HG03064 (cell line): ENCODE results near the gene ADAT3.

Experiments
- ATAC-seq: cut with Tn5 transposase; IDR thresholded peaks from one replicate; pipeline ENCODE4 v1.9.1; 2021; ENCODE audit warnings: low read depth; ENCODE audit not compliant: unreplicated experiment

The ADAT3 gene

DNA sequence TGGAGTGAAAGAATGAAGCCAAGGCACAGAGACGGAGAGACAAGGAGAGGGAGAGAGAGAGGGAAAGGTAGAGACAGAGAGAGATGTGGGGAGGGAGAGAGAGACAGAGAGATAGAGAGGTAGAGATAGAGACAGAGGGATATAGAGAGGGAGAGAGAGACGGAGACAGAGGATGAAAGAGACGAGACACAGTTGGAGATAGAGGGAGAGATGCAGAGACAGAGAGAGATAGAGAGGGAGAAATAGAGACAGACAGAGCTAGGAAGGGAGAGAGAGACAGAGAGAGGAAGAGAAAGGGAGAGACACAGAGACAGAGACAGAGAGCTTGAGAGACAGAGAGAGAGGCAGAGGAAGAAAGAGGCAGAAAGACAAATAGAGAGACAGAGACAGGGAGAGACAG, 31.2 kb downstream of the ADAT3 start:
- ATAC-seq: no peak

DNA sequence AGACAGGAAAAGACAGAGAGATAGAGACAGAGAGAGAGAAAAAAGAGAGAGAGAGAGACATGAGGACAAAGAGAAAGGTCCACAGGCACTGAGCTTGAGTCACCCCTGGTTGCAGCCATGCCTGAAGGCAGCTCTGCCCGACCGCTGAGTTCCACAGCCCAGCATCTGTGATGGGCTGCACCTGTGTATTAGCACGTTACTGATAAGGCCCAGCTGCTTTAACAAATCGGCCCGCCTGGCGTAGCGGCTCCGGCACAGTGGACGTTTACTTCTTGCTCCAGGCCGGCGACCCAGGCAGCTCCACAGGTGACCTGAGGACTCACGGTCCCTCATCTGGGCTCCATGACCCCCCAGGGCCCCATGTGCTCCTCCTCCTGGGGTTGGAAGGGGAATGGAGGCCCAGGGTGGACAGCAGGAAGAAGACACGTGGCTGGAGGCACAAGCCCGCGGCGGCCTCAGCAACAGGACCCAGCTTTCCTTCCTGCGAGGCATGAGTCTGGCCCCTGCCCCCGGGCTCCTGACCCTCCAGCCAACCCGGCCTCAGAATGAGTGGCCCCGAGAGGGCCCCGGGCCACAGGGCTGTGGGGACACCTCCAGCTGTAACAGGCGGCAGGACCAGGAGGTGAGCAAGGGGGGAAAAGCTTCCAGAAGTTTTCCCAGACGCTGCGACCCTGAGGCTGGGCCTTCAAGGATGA, 31.9 kb downstream of the ADAT3 start:
- ATAC-seq: no peak

DNA sequence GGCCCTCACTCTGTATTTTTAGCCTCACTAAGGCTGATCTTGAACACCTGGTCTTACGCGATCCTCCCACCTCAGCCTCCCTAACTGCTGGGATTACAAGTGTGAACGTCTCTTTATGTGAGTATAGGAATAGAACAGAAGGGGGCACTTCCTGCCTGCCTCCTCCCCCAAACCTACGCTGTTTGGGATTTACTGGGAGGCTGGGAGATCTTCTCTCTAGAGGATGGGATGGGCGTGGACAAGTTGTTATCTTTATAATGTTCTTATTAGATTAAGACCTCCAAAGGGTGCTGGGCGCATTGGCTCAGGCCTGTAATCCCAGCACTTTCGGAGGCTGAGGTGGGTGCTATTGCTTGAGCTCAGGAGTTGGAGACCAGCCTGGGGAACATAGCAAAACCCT, 32.9 kb downstream of the ADAT3 start:
- no peak for ATAC-seq

DNA sequence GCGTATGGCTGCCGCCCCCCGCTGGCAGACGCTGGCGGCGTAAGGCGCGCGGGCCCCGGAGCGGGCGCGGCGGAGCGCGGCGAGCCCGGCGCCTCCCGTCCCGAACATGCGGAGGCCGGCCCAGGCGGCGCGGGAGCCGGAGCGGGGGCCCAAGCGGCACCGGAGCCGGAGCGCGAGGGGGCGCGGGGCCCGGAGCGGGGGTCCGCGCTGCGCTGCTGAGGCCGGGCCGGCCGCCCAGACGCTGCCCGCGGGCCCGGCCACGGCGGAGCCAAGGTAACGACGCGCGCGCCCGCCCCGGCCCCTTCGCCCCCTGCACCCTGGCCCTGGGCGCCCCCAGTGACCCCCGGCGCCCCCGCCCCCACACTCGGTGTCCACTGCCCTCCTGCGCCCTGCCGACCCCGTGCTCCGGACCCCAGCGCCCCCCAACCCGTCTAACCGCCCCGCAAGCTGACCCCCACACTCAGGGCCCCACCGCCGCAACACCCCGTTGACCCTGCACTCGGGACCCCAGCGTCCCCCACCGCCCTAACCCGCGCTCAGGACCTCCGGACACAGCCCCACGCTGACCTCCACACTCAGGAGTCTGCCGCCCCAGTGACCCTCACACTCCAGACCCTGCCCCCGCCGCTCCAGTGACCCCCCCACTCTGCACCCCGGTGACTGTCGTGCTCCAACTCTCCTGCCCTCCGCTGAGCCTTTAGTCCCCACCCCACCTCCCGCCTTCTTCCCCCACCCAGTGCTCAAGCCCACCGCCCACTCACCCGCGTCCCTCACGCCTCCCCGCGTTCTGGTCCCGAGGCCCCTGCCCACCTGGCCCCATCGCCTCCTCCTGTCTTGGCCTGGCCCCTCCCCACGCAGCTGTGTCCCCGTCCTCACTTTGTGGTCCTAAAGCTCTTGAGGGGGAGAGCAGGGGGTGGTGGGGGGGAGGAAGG, 36.2 kb downstream of the ADAT3 start, which contains the start of gene CSNK1G2:
Gene CSNK1G2, plus strand, starts transcription at position 27 of the 932 bp plus-strand sequence. CDS start 28,601 bp downstream, outside the sequence.
- peak; percentile 44 for ATAC-seq

DNA sequence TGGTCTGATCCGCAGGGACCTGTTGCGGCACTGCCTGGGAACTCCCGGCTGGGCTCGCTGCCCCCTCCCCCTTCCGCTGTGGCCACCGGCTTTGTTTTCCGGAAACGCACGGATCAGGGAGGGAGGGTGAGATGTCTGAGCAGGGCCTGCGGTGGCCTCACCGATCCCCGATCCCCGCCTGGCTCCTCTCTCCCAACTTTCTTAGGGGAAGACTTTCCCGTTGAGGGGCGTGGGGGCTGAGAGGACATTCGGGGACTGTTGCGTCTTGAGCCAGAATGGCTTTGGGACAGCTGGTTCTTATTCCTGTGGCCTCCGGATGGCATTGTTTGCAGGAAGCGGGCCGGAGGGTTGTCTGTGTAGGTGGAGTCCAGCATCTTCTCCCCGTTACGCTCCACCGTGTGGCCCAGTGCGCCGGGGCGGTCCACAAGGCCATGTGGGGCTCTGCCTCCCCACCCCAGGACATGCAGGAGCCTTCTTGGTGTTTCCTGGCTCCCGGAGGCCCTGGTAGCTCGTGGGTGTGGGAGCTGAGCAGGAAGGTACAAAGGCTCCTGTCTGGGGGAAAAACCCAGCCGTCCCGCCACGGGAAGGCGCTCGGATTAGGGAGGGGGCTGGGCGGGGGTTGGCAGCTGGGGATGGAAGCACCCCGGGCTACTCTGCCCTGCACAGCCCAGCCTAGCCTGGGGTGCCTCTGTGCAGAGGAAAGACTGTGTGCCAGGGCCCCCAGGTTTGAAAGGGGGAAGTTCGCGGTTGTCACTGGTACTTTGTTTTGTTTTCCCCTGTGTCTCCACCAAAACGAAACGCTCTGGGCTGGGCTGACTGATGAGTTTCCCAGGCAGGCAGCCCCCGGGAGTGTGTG, 37.1 kb downstream of the ADAT3 start:
- no peak for ATAC-seq

DNA sequence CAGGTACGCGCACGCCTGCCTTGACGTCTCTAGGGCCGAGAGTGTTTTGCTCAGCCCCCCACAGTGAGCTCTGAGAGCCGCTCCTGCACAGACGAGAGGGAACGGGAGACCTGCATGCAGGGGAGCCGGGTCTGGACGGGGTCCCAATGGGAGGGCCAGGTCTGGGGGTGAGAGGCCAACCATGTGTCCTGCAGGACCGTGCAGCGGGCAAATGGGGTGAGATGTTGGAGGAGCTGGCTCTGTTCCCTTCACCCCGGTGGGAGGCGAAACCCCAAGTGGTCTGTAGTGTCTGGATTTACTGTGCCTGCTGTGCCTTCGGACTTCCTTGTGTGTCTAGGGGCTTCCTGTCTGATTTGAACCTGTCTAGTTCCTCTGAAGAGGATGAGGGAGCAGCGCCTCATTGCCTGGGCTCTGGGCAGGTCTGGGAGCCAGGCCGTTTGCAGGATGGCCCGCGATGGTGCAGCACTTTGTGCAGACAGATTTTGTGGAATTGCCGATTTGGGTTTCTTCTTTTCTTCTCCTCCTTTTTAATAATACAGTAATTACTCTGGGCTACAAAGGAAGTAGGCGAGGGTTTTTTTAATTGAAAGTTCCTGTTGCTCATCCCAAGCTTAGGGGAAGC, 37.8 kb downstream of the ADAT3 start:
- no peak for ATAC-seq

DNA sequence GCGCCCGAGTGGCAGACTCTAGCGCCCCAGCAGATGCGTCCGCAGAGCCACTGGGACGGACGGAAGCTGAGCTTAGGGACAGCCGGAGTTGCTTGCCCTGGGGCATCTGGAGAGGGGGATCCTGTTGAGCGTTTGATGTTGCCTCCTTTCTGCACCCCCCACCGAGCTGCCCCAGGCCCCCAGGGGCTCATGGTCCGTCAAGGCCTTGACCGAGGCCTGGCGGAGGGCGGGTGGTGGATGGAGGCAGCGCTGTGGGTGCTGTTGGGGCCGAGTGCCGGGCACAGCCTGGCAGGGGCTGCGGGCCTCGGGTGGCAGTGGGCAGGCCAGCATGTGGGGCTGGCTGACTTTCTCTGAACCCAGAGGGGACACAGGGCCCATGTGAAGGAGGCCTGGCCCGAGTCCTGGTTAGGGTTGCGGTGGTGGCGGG, 38.5 kb downstream of the ADAT3 start:
- ATAC-seq: no peak

DNA sequence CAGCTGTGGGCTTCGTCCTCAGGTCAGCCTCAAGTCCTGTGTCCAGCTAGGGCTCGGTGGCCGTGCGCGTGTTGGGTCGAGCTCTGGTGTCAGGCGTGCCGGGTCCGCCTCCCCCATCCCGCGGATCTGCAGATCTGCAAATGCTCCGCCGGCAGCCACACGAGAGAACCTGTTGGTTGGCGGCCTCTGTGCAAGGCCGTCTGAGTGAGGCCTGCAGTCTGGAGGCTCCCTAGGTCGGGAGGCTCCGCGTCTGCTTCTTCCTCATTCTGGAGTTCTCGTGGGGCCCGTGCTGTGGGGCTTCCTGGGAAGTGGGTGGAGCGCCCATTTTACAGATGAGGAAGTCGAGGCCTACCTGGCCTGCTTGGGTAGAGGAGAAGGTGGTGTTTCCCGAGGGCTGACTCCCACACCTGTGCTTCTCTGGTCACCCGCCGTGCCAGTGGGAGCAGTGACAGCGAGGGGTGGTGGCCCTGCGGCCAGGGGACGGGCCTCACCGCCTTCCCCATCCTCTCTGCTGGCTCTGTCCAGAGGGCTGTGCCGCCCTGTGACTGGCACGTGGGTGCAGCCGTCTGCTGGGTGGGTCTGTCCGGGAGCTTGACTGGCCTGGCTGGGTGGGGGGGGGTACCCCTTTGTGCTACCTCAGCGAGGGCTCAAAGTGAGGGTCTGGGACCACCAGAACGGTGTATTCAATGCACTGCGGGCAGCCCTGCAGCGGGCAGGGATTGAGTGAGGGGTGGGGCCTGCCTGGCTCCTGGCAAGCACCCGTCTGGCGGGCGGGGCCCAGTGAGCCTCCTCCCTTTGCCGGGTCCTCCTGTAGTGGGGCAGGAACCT, 39.1 kb downstream of the ADAT3 start:
- no peak for ATAC-seq

DNA sequence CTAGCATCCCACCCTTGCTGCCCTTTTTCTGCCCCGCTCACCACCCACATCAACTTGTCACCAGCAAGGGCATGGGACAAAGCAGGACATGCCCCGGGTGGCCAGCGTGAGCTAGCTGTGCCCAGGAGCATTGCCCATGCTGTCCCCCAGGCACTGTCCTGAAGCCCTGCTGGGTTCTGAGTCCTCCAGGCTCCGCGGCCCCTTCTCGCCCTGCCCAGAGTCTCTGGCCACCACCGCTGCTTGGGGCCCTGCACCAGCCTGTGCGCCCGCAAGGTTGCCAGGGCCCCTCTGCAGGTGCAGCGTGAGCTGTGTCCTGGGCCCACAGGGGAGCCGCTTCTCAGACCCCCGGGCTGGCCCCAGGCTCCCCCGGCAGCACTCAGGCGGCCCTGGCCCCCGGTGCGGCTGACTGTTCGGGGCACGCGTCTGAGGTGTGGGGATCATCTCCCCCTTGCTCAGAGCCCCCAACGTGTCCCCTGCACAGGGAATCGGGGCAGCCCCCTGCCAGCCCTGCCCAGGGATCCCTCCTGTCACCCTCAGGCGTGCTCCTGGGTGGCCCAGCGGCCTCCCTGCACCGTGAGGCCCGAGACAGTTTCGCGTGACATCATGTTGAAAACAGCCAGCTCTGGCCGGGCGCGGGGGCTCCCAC, 39.8 kb downstream of the ADAT3 start:
- ATAC-seq: no peak

DNA sequence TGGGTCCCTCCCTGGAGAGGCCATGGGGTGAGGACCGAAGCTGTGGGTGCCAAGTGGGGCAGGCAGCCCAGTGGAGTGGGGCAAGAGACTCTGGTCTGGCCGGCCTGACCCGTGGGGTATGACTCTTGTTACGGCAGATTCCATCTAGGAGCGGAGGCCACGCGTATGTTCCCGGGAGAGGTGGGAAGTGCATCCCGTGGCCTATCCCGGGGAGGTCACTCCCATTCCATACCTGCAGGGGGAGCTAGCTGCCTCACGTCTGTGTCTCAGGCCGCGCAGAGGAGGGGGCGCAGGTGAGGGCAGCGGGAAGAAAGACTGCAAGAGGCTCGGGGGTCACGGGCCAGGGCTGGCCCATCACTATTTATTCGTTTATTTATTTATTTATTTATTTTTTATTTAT, 40.7 kb downstream of the ADAT3 start:
- no peak for ATAC-seq

DNA sequence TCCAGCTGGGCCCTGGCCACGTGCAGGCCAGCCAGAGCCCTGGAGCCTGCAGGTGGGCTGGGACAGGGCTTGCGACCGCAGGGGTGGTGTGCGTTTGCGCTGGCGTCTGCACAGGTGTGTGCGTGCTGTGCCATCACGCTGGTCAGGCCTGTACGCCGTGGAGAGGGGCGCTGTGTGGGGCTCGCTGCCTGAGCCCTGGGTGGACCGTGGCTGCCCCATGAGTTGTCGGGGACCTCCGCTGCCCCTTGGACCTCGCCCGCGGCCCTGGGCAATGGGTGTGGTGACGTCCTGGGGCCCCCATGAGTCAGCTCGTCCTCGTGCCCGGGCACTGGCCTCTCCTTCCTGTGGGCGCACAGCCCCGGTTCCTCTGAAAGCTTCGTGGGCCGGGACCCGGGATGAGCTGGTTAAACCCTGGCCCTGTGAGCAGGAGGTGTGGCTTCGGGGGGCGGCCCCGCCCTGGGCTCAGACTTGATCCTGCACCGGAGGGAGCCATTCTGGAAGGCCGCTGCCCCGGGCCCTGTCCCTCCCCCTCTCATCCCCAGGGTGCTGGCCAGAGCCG, 42.5 kb downstream of the ADAT3 start:
- no peak for ATAC-seq

DNA sequence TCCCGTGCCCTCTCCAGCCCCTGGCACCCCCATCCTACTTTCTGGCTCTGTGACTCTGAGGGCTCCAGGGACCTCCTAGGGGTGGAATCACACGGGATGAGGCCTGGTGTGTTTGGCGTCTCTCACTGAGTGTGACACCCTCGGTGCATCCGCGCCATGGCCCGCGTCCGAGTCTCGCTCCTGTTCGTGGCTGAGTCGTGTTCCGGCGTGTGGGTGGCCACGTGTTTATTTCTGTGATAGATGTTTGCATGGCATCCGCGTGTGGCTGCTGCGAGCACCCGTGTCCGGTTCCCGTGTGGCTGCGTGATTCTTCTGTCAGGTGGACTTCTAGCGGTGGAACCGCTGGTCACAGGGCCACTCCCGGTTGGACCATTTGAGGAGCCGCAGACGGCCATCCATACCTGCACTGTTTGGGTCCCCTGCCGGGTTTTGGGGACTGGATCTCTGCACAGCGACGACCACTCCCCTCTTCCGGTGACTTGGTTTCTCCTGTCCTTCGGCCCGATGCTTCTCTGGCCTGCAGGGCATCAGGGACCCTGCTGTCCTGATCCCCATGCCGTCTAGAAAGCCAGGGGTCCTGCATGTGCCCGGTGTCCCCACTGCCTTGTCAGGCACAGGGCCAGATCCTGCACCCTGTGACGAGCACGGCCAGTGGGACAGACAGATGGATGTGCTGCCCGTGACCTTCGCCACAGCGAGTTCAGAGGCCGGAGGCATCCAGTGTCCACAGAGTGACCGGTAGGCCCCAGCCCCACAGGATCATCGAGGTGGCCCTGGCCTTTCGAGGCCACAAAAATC, 44.3 kb downstream of the ADAT3 start:
- ATAC-seq: no peak

DNA sequence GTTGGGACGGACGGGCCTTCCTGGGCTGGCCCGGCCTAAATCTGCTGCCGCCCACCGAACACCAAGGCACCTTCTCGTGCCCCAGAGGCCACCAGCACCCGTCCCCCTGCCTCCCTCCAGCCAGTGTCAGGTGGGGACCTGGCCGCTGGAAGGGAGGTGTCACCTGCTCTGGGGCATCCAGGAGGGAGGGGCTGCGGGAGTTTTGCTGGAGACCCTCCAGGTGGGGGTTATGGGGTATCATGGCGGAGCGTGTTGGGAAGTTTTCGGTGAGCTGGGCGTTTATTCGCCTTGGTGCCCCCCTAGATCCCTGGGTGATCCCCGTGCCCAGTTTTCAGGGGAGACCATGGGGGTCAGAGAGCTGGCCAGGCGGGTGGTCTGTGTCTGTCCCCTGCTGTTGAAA, 45.4 kb downstream of the ADAT3 start:
- ATAC-seq: no peak

DNA sequence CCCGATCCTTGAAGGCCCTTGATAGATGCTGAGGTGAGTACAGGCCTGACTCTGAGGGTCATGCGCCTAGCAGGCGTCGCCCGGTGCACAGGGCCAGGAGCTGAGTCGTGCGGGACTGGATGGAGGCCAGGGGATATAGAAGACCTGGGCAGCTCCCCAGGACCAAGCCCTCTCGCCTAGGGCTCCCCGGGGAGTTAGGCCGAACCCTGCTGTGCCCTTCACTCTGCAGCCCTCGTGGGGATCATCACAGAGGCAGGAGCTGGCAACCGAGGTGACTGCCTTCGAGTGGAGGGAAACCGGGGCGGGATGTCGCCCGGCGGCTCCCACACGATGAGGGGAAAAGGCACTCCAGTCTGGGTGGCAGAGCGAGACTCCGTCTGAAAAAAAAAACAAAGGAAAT, 47.4 kb downstream of the ADAT3 start:
- ATAC-seq: no peak

DNA sequence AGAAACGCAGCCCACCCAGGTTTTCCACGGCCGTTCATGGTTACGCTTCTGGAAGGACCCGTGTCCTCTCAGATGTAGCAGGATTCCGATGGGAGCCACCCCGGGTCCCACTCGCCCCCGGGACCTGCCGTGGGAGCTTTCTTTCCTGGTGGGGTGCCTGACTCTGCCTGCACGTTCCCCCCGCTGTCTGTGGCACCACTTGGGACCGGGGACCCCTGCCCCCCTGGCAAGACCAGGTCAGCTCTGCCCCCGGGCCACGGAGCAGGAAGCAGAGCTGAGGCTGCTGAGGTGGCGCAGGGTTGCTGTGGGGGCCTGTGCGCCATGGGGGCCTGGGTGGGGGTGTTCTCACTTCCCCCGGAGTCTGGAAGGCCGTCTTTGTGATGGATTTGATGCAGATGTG, 47.8 kb downstream of the ADAT3 start:
- no peak for ATAC-seq

DNA sequence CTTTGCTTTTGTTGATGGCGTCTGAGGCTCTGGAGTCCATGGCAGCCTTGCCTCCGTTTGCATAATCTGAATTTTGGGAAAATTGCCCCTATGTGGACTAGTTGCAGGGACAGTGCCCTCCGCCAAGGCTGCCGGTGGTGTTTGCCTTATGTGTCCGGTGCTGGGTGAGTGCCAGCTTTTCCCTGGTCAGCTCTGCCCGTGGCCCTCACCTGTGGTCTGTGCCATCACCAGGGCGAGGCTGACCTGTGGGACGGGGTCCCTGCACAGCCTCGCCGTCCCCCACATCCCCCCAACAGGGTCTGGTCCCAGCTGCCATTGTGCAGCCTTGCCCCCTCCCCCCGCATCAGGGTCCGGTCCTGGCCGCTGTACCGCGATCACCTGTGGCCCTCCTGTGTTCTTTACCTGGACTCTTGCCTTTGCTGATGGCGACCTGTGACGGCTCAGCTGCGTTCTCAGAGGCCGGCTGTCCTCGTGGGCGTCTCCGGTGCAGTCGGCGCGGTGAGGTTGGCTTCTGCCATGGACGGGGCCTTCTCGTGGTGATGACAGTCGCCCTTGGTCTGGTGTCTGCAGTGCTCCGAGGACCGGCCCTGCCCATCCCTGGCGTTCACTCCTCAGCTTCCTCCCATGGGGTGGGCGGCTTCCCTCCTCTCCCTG, 48.4 kb downstream of the ADAT3 start:
- no peak for ATAC-seq

DNA sequence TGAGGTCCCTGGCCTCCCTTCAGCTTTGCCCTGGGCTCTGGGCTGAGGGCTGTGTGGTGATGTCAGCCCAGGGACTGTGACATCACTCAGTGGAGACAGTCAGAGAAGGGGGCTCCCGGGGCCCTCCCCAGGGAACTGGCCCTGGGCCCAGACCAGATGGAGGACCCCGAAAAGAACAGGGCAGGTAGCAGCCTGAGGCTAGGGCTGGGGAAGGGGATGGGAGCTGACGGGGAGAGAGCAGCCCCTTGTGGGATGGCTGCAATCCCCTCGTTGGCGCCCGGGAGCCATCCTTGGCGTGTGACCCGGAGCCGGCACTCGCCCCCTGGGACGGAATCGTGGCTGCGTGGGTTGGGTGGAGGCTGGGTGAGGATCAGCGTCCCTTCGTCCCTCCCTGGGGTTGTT, 49.3 kb downstream of the ADAT3 start:
- no peak for ATAC-seq
